GM18505 (cell line): Measurements from ENCODE around the gene FAP.

Source experiments
- ATAC-seq: cut with Tn5 transposase; IDR thresholded peaks from one replicate; pipeline ENCODE4 v1.9.1; 2021; ENCODE audit not compliant: unreplicated experiment
- POLR2A ChIP-seq: IDR thresholded peaks from 4 replicates; pipeline ENCODE4 v1.6.1; 2011; ENCODE audit warnings: borderline replicate concordance; ENCODE audit not compliant: insufficient read depth, insufficient read length; ENCODE audit errors: extremely low read depth

The FAP gene

DNA sequence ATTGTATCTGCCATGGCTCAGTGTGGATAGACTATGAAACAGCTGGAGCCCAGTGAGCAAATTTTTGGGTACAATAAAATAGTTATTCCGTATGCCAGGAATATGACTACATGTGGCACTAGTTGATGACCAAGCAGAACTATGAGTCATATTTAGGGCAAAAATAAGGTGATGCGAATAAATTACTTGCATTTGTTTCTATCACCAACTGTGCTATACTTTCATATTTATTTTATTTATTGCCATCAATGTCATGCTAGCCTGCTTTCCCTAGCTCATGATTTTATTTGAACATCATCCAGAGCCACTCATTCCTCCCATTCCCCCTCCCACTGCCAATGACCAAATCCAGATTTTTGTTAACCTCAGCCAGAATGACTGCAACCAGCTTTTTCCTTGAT, 13.3 kb upstream of the FAP start:
- no peak for ATAC-seq
- no peak for TF ChIP-seq POLR2A

GRCh38 chr2:162254236-162254871, 11.1 kb upstream of the FAP start:
- no peak for TF ChIP-seq POLR2A
- no peak for ATAC-seq

DNA sequence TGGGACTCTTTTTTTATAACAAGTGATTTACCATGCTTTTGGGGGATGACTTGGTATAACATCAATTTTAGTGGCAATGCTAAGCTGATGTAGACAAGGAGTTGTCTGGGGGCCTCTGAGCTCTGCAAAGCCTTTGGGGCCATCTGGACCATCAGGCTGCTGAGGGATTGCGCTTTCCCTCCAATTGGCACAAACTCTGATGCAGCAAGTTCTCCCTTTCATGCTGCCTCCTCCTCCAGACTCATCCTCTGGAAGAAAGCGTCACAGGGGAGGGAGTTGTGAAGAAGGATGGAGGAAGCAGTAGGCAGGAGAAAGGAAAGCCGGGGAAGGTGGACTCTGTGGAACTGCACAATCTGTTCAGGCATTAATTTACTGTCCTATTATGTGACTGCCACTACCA, 10.2 kb upstream of the FAP start:
- ATAC-seq = no peak
- no peak for TF ChIP-seq POLR2A

GRCh38 chr2:162252153-162252552, 8.9 kb upstream of the FAP start:
- no peak for TF ChIP-seq POLR2A
- no peak for ATAC-seq

DNA sequence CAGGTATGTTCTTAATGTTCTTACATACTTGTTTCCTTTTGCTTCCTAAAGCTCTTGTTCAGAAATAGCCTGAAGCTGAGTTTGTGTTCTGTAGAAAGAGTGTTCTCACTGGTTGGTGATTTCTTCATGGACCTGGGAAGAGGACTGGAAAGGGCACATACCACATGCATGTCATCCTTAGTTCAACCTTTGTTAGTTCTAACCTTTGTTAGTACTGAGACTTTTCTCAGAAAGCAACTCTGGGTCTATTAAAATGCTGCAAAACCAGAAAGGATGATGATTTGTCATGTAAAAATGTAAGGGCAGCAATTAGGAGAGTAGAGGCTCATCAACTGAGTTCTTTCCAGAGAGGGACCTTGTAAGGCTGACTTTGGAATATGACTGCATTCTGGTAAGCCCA, 2.5 kb upstream of the FAP start:
- no peak for ATAC-seq
- TF ChIP-seq POLR2A = no peak

- TF ChIP-seq POLR2A = no peak
- ATAC-seq = no peak
Observed at GRCh38 chr2:162245061-162245460, 1.8 kb upstream of the FAP start.

DNA sequence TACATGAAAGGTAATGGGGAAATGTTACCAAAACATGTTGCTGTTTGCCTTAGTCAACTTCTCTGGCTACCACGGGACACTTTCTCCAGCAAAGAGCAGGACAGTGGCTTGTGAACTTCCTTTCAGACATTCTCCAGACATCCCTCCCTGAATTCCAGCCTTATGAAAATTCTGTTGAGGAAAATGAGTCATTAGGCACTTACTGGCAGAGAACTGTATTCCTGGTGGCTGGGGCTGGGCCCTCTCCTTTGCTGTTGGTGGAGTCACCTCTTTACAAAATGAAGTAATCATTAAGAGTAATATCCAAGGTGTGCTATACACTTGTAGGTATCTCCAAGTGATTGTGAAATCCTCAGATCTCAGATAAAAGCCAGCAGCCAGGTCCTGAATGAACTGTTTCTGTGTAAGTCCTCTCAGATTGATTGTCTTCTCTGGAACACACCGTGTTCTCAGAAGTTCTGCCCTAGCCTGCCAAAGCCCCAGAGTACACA, 1.3 kb upstream of the FAP start:
- ATAC-seq = no peak
- no peak for TF ChIP-seq POLR2A

GRCh38 chr2:162243715-162244114, 470 bp upstream of the FAP start:
- no peak for TF ChIP-seq POLR2A
- no peak for ATAC-seq

DNA sequence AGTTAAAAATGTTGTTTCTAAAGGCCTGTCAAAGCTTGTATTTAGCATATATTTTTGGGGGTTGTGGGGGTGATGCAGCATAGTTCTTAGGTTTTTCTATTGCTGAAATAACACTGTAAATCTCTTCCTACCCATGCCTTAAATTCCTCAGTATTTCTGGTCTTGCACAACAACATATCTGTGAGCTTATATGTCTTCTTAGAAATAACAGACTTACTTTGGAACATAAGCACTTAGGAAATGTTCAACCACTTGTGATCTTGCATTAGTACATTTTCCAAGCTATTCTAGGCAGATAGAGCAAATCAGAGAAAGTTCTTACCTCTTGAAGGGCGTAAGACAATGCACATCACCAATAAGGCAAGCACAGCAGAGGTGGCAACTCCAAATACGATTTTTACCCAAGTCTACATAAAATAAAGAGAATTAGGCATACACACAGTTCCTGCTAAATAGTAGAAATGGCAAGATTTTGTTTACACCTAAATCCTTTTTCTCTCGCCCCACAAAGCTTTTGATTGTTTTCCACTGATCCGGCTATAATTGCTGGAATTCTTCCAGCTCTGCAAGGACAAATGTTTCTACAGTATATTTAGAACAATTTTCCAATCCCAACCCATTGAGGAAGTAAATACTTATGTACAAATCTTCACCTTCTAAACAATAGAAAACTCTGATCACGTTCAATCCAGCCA, 512 bp downstream of the FAP start:
- ATAC-seq = no peak
- no peak for TF ChIP-seq POLR2A

DNA sequence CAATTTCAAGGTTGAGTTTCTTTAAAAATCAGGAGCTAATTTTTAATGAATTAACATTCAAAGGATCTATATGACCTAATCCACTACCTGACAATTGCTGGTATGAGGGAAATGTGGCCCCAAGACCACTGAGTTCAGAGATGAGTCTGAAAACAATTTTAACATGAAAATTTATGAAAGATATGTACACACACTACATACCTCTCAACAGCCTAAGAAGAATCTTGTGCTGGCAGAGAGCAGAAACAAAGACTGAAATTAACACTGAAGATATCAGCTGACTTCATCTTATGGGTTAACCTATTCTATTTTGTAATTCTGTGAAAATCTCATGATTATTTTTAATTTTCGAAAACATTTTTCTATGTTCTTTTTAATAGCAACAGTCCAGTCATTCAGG, 1.7 kb downstream of the FAP start:
- no peak for ATAC-seq
- TF ChIP-seq POLR2A = no peak

- no peak for ATAC-seq
- no peak for TF ChIP-seq POLR2A
Observed at GRCh38 chr2:162234620-162235462, 8.4 kb downstream of the FAP start.

- ATAC-seq = no peak
- TF ChIP-seq POLR2A = no peak
Observed at GRCh38 chr2:162233197-162233596, 10.0 kb downstream of the FAP start.

- no peak for ATAC-seq
- no peak for TF ChIP-seq POLR2A
Observed at GRCh38 chr2:162232671-162233070, 10.6 kb downstream of the FAP start.
